DMS 273 (cell line): ENCODE data around the gene FAM153A.
"Not testable (repeated sequence)": the region's sequence is repeated elsewhere in the genome, so short reads cannot be mapped to it uniquely, and the experiment has no call there.

Source experiments
- DNase-seq: peaks from one replicate; lab custom pipeline; 2025; ENCODE audit not compliant: unreplicated experiment; lab: John Stamatoyannopoulos, UW

FAM153A gene

GRCh38 chr5:177747354-177747753 lies 35.3 kb downstream of the FAM153A start:
- not testable (repeated sequence) for DNase-seq

- DNase-seq, result not testable (repeated sequence)
Measured at GRCh38 chr5:177724858-177725257, 57.8 kb downstream of the FAM153A start.

GRCh38 chr5:177723831-177724485 lies 58.7 kb downstream of the FAM153A start:
- not testable (repeated sequence) for DNase-seq

- not testable (repeated sequence) for DNase-seq
Measured at GRCh38 chr5:177722829-177723228, 59.9 kb downstream of the FAM153A start.

GRCh38 chr5:177719989-177720388 lies 62.7 kb downstream of the FAM153A start:
- not testable (repeated sequence) for DNase-seq

- DNase-seq, result not testable (repeated sequence)
Measured at GRCh38 chr5:177715423-177715822, 67.3 kb downstream of the FAM153A start.

- not testable (repeated sequence) for DNase-seq
Measured at GRCh38 chr5:177696100-177696499, 86.6 kb downstream of the FAM153A start.

- DNase-seq, result not testable (repeated sequence)
Measured at GRCh38 chr5:177695356-177695930, 87.3 kb downstream of the FAM153A start.

GRCh38 chr5:177694518-177694835 lies 88.2 kb downstream of the FAM153A start:
- not testable (repeated sequence) for DNase-seq

- not testable (repeated sequence) for DNase-seq
Measured at GRCh38 chr5:177693671-177694517, 88.8 kb downstream of the FAM153A start.

GRCh38 chr5:177692969-177693368 lies 89.7 kb downstream of the FAM153A start:
- DNase-seq, result not testable (repeated sequence)

- DNase-seq, result not testable (repeated sequence)
Measured at GRCh38 chr5:177692507-177692906, 90.2 kb downstream of the FAM153A start.

- not testable (repeated sequence) for DNase-seq
Measured at GRCh38 chr5:177689011-177689610, 93.6 kb downstream of the FAM153A start.

- not testable (repeated sequence) for DNase-seq
Measured at GRCh38 chr5:177688091-177688490, 94.6 kb downstream of the FAM153A start.

GRCh38 chr5:177681920-177682319 lies 100.8 kb downstream of the FAM153A start:
- DNase-seq, result not testable (repeated sequence)
